Measurements from ENCODE around the gene AKT1S1.

AKT1S1 gene

GRCh38 chr19:49854378-49855263, 22.5 kb downstream of the AKT1S1 start:
- no peak for DNase-seq (ENCODE audit: low spot score)

GRCh38 chr19:49853852-49854377, 23.2 kb downstream of the AKT1S1 start:
- DNase-seq (ENCODE audit: low spot score), result no peak

- DNase-seq (ENCODE audit: low spot score), result no peak
These were observed 24.5 kb downstream of the AKT1S1 start for GRCh38 chr19:49852631-49853126.

GRCh38 chr19:49851456-49852259, 25.5 kb downstream of the AKT1S1 start:
- DNase-seq (ENCODE audit: low spot score), result no peak

- DNase-seq (ENCODE audit: low spot score), result peak; percentile 98
These were observed 26.4 kb downstream of the AKT1S1 start, which contains the start of gene PTOV1 for GRCh38 chr19:49850487-49851342. Gene PTOV1, plus strand, starts transcription at chr19:49851159.

GRCh38 chr19:49850221-49850486, 27.0 kb downstream of the AKT1S1 start:
- no peak for DNase-seq (ENCODE audit: low spot score)

GRCh38 chr19:49849433-49850220, 27.5 kb downstream of the AKT1S1 start:
- no peak for DNase-seq (ENCODE audit: low spot score)

- no peak for DNase-seq (ENCODE audit: low spot score)
These were observed 28.2 kb downstream of the AKT1S1 start for GRCh38 chr19:49848938-49849337.

GRCh38 chr19:49847731-49848696, 29.1 kb downstream of the AKT1S1 start:
- DNase-seq (ENCODE audit: low spot score), result peak; percentile 59

- no peak for DNase-seq (ENCODE audit: low spot score)
These were observed 30.7 kb downstream of the AKT1S1 start for GRCh38 chr19:49846408-49846807.

- DNase-seq (ENCODE audit: low spot score), result no peak
These were observed 31.7 kb downstream of the AKT1S1 start for GRCh38 chr19:49845414-49845813.

GRCh38 chr19:49844138-49845095, 32.7 kb downstream of the AKT1S1 start:
- no peak for DNase-seq (ENCODE audit: low spot score)

- DNase-seq (ENCODE audit: low spot score), result no peak
These were observed 33.9 kb downstream of the AKT1S1 start for GRCh38 chr19:49843265-49843664.

- no peak for DNase-seq (ENCODE audit: low spot score)
These were observed 36.4 kb downstream of the AKT1S1 start for GRCh38 chr19:49840736-49841249.

- DNase-seq (ENCODE audit: low spot score), result no peak
These were observed 36.8 kb downstream of the AKT1S1 start for GRCh38 chr19:49840321-49840720.

GRCh38 chr19:49839713-49840112, 37.4 kb downstream of the AKT1S1 start:
- DNase-seq (ENCODE audit: low spot score), result no peak

GRCh38 chr19:49838885-49839588, 38.1 kb downstream of the AKT1S1 start:
- no peak for DNase-seq (ENCODE audit: low spot score)

- no peak for DNase-seq (ENCODE audit: low spot score)
These were observed 39.7 kb downstream of the AKT1S1 start for GRCh38 chr19:49837425-49837824.
